ENCODE results near the gene PKD1L1. TPM values are rescaled to one million over a fixed set of nuclear protein-coding genes. Genes with fewer than 3 reads are reported as not detected.
"Not testable (repeated sequence)": the region's sequence is repeated elsewhere in the genome, so short reads cannot be mapped to it uniquely, and the experiment has no call there.

Gene PKD1L1
- total and polyA plus RNA-seq, 12 donors: 0.11 to 1.0 (median 0.17) TPM; not detected in 1

DNA sequence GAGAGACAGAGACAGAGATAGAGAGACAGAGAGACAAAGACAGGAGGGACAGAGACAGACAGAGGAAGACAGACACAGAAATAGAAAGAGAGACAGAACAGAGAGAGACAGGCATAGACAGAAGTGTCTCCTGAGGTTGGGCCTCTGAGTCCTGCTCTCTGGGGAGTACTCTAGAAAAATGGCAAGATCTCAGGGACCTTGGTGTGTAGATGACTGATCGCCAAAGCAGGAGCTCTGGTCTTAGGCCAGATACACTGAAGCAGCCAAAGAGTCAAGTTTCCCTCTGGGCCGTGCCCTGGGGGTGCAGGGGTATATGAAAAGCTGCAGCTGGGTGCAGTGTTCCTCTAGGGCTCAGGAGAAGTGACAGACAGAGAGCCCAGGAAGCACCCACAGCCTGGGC lies 189.7 kb downstream of the PKD1L1 start:
- H3K9me3 ChIP-seq (replicated peaks in 1 of 3): no peaks in the 10 kb centered on the region
- peak overlapping the region in 3 of 5 donors; percentile 76 to 88 (median 82) for H3K27ac ChIP-seq
- H3K4me1 ChIP-seq (replicated peaks in 1 of 2): peaks cover 9 to 15% of the 10 kb centered on the region in 2 donors
- H3K4me3 ChIP-seq: no peak overlapping the region
- peak; percentile 24 to 65 (median 46) for DNase-seq
- intact Hi-C loops (cut with DNase I): no loop called here
- TF ChIP-seq POLR2A (IDR thresholded peaks at IDR 0.05): no peak
- TF ChIP-seq, protein P1, sequence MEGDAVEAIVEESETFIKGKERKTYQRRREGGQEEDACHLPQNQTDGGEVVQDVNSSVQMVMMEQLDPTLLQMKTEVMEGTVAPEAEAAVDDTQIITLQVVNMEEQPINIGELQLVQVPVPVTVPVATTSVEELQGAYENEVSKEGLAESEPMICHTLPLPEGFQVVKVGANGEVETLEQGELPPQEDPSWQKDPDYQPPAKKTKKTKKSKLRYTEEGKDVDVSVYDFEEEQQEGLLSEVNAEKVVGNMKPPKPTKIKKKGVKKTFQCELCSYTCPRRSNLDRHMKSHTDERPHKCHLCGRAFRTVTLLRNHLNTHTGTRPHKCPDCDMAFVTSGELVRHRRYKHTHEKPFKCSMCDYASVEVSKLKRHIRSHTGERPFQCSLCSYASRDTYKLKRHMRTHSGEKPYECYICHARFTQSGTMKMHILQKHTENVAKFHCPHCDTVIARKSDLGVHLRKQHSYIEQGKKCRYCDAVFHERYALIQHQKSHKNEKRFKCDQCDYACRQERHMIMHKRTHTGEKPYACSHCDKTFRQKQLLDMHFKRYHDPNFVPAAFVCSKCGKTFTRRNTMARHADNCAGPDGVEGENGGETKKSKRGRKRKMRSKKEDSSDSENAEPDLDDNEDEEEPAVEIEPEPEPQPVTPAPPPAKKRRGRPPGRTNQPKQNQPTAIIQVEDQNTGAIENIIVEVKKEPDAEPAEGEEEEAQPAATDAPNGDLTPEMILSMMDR (IDR thresholded peaks at IDR 0.05): no peak
- WGBS, 4 donors: 29 to 67% (median 46%) methylated on average over 2 of the region's 2 CpGs
- no peaks in the 10 kb centered on the region for H3K27me3 ChIP-seq
- H3K36me3 ChIP-seq (replicated peaks in 1 of 2): no peaks in the 10 kb centered on the region

DNA sequence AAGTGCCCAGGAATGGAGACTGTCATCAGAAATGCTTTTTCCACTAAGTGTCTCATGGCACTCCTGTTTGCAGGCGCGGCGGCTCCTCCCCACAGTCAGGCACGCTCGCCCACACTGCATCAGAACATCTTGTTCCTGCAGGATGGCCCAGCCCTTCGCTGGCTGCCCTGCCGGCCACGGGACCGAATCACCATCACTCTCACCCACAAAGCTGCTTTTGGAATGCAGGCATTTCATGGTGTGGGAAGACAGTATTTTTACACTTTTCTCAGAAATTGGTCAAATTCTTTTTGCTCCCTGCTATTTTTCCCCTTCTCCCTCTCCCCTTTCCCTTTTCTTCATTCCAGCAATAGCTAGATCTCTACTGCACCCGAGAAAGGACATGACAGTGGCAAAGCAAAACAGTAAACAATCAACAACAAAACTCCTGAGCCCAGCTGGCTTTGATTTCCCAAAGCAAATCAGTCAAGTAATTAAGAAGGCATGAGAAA lies 190.3 kb downstream of the PKD1L1 start:
- intact Hi-C loops (cut with DNase I): no loop called here

DNA sequence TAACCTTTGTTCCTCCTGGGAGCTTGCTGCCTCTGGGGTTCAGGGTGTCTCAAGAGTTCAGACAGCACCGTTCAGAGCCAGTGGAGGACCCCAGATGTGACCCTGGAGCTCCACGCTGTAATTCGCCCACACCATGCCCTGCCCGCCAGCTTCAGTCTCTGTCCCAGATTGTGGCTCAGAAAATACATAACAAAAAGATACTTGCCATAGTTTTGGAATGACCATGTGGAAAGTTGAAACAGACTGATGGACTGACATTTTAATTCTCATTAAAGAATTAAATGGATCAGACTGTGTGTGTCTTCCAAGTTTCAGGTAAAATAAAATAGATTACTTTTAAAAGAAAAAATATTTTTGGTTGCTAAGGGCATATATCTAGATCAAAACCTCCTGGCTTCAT lies 191.6 kb downstream of the PKD1L1 start:
- 83 to 93% (median 91%) methylated on average over 4 of the region's 4 CpGs for WGBS, 4 donors
- no peak overlapping the region for H3K27ac ChIP-seq
- H3K9me3 ChIP-seq (replicated peaks in 1 of 3): no peaks in the 10 kb centered on the region
- no peak overlapping the region for H3K4me3 ChIP-seq
- no peaks in the 10 kb centered on the region for H3K27me3 ChIP-seq
- no peak for TF ChIP-seq POLR2A (IDR thresholded peaks at IDR 0.05)
- TF ChIP-seq, protein P1 (IDR thresholded peaks at IDR 0.05): no peak
- intact Hi-C loops (cut with DNase I): no loop called here
- DNase-seq: no peak
- H3K36me3 ChIP-seq (replicated peaks in 1 of 2): no peaks in the 10 kb centered on the region
- peaks cover 9 to 13% of the 10 kb centered on the region in 2 donors for H3K4me1 ChIP-seq (replicated peaks in 1 of 2)

More for the DNA sequence above, 190.3 kb downstream of the PKD1L1 start:
- Histone ChIP-seq H3K9me3 (replicated peaks in 1 of 3) (no peaks in the 10 kb centered on the region), H3K4me3 (no peak overlapping the region), H3K27ac (peak overlapping the region in 3 of 5 donors; percentile 76 to 88 (median 82)), H3K36me3 (replicated peaks in 1 of 2) (no peaks in the 10 kb centered on the region), H3K27me3 (no peaks in the 10 kb centered on the region), H3K4me1 (replicated peaks in 1 of 2) (peaks cover 9 to 13% of the 10 kb centered on the region in 2 donors)
- WGBS, 4 donors: 60 to 79% (median 66%) methylated on average over 10 of the region's 10 CpGs
- TF ChIP-seq, protein P1 (IDR thresholded peaks at IDR 0.05): peak in 1 of 6 experiments; percentile 14
- TF ChIP-seq POLR2A (IDR thresholded peaks at IDR 0.05): no peak
- peak; percentile 37 to 94 (median 55) for DNase-seq

DNA sequence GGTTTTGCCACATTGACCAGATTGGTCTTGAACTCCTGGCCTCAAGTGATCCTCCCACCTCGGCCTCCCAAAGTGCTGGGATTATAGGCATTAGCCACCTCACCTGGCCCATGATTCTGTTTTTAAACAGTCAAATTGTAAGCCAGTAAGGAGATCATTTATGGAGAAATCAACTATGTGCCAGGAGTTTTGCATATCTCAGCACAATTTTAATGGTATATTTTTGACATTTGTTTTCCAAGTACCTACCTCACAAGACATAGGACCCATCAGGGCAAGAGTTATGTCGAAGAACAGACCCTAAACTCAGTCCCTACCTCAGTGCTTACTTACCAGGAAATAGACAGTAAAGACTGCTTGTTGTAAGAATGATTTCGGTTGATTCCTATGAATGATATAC lies 193.0 kb downstream of the PKD1L1 start:
- Histone ChIP-seq H3K27me3 (no peaks in the 10 kb centered on the region), H3K27ac (no peak overlapping the region), H3K4me1 (replicated peaks in 1 of 2) (peaks cover 9 to 13% of the 10 kb centered on the region in 2 donors), H3K36me3 (replicated peaks in 1 of 2) (no peaks in the 10 kb centered on the region), H3K9me3 (replicated peaks in 1 of 3) (no peaks in the 10 kb centered on the region), H3K4me3 (no peak overlapping the region)
- intact Hi-C loops (cut with DNase I): no loop called here
- WGBS, 4 donors: 58 to 80% (median 67%) methylated on average over 3 of the region's 3 CpGs
- DNase-seq: no peak
- TF ChIP-seq, protein P1 (IDR thresholded peaks at IDR 0.05): no peak
- TF ChIP-seq POLR2A (IDR thresholded peaks at IDR 0.05): no peak

DNA sequence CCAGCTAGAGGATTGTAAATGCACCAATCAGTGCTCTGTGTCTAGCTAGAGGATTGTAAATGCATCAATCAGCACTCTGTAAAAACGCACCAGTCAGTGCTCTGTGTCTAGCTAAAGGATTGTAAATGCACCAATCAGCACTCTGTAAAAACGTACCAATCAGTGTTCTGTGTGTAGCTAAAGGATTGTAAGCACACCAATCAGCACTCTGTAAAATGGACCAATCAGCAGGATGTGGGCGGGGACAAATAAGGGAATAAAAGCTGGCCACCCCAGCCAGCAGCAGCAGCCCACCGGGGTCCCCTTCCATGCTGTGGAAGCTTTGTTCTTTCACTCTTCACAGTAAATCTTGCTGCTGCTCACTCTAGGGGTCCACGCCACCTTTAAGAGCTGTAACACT lies 196.5 kb downstream of the PKD1L1 start:
- intact Hi-C loops (cut with DNase I); H3K9me3 ChIP-seq (replicated peaks in 1 of 3); H3K27me3 ChIP-seq; H3K27ac ChIP-seq; H3K4me1 ChIP-seq (replicated peaks in 1 of 2); H3K36me3 ChIP-seq (replicated peaks in 1 of 2); H3K4me3 ChIP-seq: not testable (repeated sequence)
- WGBS, 4 donors: 74 to 90% (median 80%) methylated on average over 5 of the region's 5 CpGs
- peak in 1 of 7 donors; percentile 17 for DNase-seq

All from adrenal gland (tissue), 12 donors.